HG03354 (cell line): ENCODE data around the gene EDDM3A.

ENCODE experiments used
- ATAC-seq: cut with Tn5 transposase; IDR thresholded peaks from one replicate; pipeline ENCODE4 v1.9.1; 2021; ENCODE audit warnings: mild to moderate bottlenecking; ENCODE audit not compliant: unreplicated experiment, poor library complexity, severe bottlenecking

Gene EDDM3A

GRCh38 chr14:20775901-20776300 lies 30.2 kb downstream of the EDDM3A start:
- ATAC-seq: no peak

GRCh38 chr14:20781803-20782202 lies 36.1 kb downstream of the EDDM3A start:
- ATAC-seq: no peak

- no peak for ATAC-seq
Measured at GRCh38 chr14:20782280-20782890, 36.7 kb downstream of the EDDM3A start.

- no peak for ATAC-seq
Measured at GRCh38 chr14:20787025-20787424, 41.3 kb downstream of the EDDM3A start.

GRCh38 chr14:20789230-20789813 lies 43.6 kb downstream of the EDDM3A start:
- no peak for ATAC-seq

- no peak for ATAC-seq
Measured at GRCh38 chr14:20790464-20791116, 44.9 kb downstream of the EDDM3A start.

- no peak for ATAC-seq
Measured at GRCh38 chr14:20791187-20791586, 45.5 kb downstream of the EDDM3A start.

- ATAC-seq: no peak
Measured at GRCh38 chr14:20791597-20791996, 45.9 kb downstream of the EDDM3A start.

GRCh38 chr14:20792556-20792955 lies 46.9 kb downstream of the EDDM3A start:
- ATAC-seq: no peak

GRCh38 chr14:20794644-20795369 lies 49.1 kb downstream of the EDDM3A start:
- ATAC-seq: no peak

- no peak for ATAC-seq
Measured at GRCh38 chr14:20797164-20797563, 51.5 kb downstream of the EDDM3A start.
